Measurements from ENCODE around the gene SCP2D1. TPM values are rescaled to one million over a fixed set of nuclear protein-coding genes. Genes with fewer than 3 reads are reported as not detected.

The SCP2D1 gene
- polyA plus RNA-seq, 3 donors = not detected

DNA sequence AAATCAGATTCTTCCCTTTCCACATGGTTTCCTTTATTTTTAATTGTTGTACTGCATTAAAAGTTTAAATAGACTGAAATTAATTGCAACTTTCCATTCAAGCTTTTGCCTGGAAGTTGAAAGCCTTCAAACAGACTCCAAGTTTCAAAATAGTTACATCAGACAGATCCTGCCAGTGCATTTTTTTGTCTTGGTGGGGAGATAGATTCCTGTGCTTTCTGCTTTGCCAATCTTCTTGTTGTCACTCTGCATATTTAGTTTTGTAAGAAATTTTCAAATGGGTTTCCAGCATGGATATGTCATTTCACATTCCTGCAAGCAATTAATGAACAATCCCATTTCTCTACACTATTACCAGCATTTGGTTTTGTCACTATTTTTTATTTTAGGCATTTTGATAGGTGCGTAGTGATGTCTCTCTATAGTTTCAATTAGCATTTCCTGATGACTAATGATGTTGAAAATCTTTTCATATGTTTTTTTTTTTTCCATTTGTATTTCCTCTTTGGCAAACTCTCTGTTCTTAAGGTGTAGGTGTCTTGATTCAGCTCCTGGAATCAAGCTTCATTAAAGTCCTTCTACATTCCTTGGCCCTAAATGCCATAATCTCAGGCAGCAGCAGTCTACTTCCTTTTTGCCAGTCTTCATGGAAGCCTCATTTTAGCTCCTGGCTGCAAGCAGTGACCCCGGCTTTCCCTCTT lies 40.5 kb downstream of the SCP2D1 start:
- Mint-ChIP-seq H3K4me3 (no peak overlapping the region), H3K36me3 (no peaks in the 10 kb centered on the region), H3K27me3 (ENCODE audit: low read depth in 3 of 3) (peaks cover 1 to 5% (median 2%) of the 10 kb centered on the region in 3 donors), H3K9me3 (peaks cover 0 to 15% (median 3%) of the 10 kb centered on the region in 7 donors), H3K27ac (peak overlapping the region in 1 of 7 donors; percentile 68), H3K4me1 (peaks cover 9% of the 10 kb centered on the region)
- Histone ChIP-seq H3K79me2 (ENCODE audit: insufficient read depth, low read length) (no peaks in the 10 kb centered on the region), H2AFZ (ENCODE audit: insufficient read depth, low read depth, low read length, poor library complexity, severe bottlenecking) (no peak overlapping the region), H4K20me1 (ENCODE audit: insufficient read depth, low read length) (no peaks in the 10 kb centered on the region), H3K9ac (ENCODE audit: insufficient read depth, low read length, poor library complexity, severe bottlenecking) (no peak overlapping the region), H3K36me3 (replicated peaks in 1 of 2; ENCODE audit: control insufficient read depth in 1 of 2, insufficient read depth in 2 of 2, low read length in 2 of 2) (no peaks in the 10 kb centered on the region), H3K4me2 (replicated peaks; ENCODE audit: extremely low read depth, low read length, poor library complexity, severe bottlenecking) (no peak overlapping the region), H3K4me3 (replicated peaks in 1 of 3; ENCODE audit: low read depth in 2 of 3, low read length in 3 of 3) (no peak overlapping the region), H3K4me1 (ENCODE audit: control insufficient read depth in 1 of 2, insufficient read depth in 2 of 2, low read length in 2 of 2) (no peaks in the 10 kb centered on the region), H3K27me3 (ENCODE audit: control insufficient read depth in 2 of 2, insufficient read depth in 2 of 2, low read length in 2 of 2) (no peaks in the 10 kb centered on the region), H3K27ac (ENCODE audit: low read depth in 1 of 2, low read length in 2 of 2) (no peak overlapping the region), H3K9me3 (replicated peaks in 1 of 2; ENCODE audit: control insufficient read depth in 1 of 2, insufficient read depth in 1 of 2, low read length in 2 of 2) (peaks cover 0 to 2% of the 10 kb centered on the region in 2 donors)
- no peak for TF ChIP-seq CTCF (IDR thresholded peaks at IDR 0.05)
- DNase-seq = no peak
- intact Hi-C loops (cut with micrococcal nuclease) = no loop called here
- WGBS (ENCODE audit: insufficient coverage) = no CpG with 5 or more reads among the region's 2 CpGs

- Histone ChIP-seq H3K4me3 (replicated peaks in 1 of 3; ENCODE audit: low read depth in 2 of 3, low read length in 3 of 3) (no peak overlapping the region), H3K79me2 (ENCODE audit: insufficient read depth, low read length) (no peaks in the 10 kb centered on the region), H3K27ac (ENCODE audit: low read depth in 1 of 2, low read length in 2 of 2) (no peak overlapping the region), H2AFZ (ENCODE audit: insufficient read depth, low read depth, low read length, poor library complexity, severe bottlenecking) (no peak overlapping the region), H3K27me3 (ENCODE audit: control insufficient read depth in 2 of 2, insufficient read depth in 2 of 2, low read length in 2 of 2) (no peaks in the 10 kb centered on the region), H3K36me3 (replicated peaks in 1 of 2; ENCODE audit: control insufficient read depth in 1 of 2, insufficient read depth in 2 of 2, low read length in 2 of 2) (no peaks in the 10 kb centered on the region), H4K20me1 (ENCODE audit: insufficient read depth, low read length) (no peaks in the 10 kb centered on the region), H3K4me1 (ENCODE audit: control insufficient read depth in 1 of 2, insufficient read depth in 2 of 2, low read length in 2 of 2) (no peaks in the 10 kb centered on the region), H3K9ac (ENCODE audit: insufficient read depth, low read length, poor library complexity, severe bottlenecking) (no peak overlapping the region), H3K4me2 (replicated peaks; ENCODE audit: extremely low read depth, low read length, poor library complexity, severe bottlenecking) (no peak overlapping the region), H3K9me3 (replicated peaks in 1 of 2; ENCODE audit: control insufficient read depth in 1 of 2, insufficient read depth in 1 of 2, low read length in 2 of 2) (peaks cover 0 to 9% of the 10 kb centered on the region in 2 donors)
- H3K27me3 Mint-ChIP-seq (ENCODE audit: low read depth in 3 of 3) = peaks cover 1 to 3% (median 2%) of the 10 kb centered on the region in 3 donors
- peaks cover 6 to 22% (median 12%) of the 10 kb centered on the region in 7 donors for H3K9me3 Mint-ChIP-seq
- intact Hi-C loops (cut with micrococcal nuclease) = no loop called here
- no peak overlapping the region for H3K27ac Mint-ChIP-seq
- no CpG with 5 or more reads among the region's 2 CpGs for WGBS (ENCODE audit: insufficient coverage)
- H3K4me1 Mint-ChIP-seq = peaks cover 9% of the 10 kb centered on the region
- no peak for DNase-seq
- no peak overlapping the region for H3K4me3 Mint-ChIP-seq
- TF ChIP-seq CTCF (IDR thresholded peaks at IDR 0.05) = no peak
- H3K36me3 Mint-ChIP-seq = no peaks in the 10 kb centered on the region
These were observed 42.3 kb downstream of the SCP2D1 start for GRCh38 chr20:18855882-18856281.

Measured in CD14-positive monocyte (primary cell).